Endothelial cell of umbilical vein (primary cell): ENCODE results near the gene ZCCHC14. TPM values are rescaled to one million over a fixed set of nuclear protein-coding genes. Genes with fewer than 3 reads are reported as not detected.

Source experiments
- BruUV-seq: library from RNA; stranded (reverse); fragments of 400-500 nt; replicated peaks from 2 replicates; lab custom pipeline; 2021; lab: Mats Ljungman, UMichigan
- CTCF ChIA-PET: fragments of 300-600, 350-600 bp; sonication (Branson Sonifier 250); formaldehyde crosslinking; loops from one replicate; lab custom pipeline; 2021; ENCODE audit warnings: antibody characterized with exemption, inconsistent platforms; lab: Charles Lee
- POLR2A ChIA-PET: fragments of 300-600, 350-600 bp; sonication (Branson Sonifier 250); formaldehyde crosslinking; loops from one replicate; lab custom pipeline; 2021; ENCODE audit warnings: antibody characterized with exemption, inconsistent platforms; lab: Charles Lee
- DNase-seq: peaks from one replicate; pipeline ENCODE4 v3.0.0-alpha.2; 2011; ENCODE audit warnings: low read depth, low spot score
- FAIRE-seq: peaks from 2 replicates; lab custom pipeline; 2011; peaks lifted over from hg19 to GRCh38; lab: Jason Lieb, UNC
- H2AFZ ChIP-seq: 2 replicates; pipeline ENCODE4 v1.6.0; 2012; ENCODE audit warnings: low read depth, low read length, control low read depth, inconsistent platforms
- H3K27ac ChIP-seq: 2 replicates; pipeline ENCODE4 v1.5.1; 2011; ENCODE audit warnings: low read depth, mild to moderate bottlenecking, control low read depth, low read length, moderate library complexity; ENCODE audit not compliant: insufficient read depth
- H3K27me3 ChIP-seq, 2 experiments: 2 replicates each; pipeline versions ENCODE4 v1.6.0 to v1.6.1; 2011; ENCODE audit warnings: low read length in 2 of 2, mixed read lengths in 1 of 2; ENCODE audit not compliant: control insufficient read depth in 2 of 2, insufficient read depth in 2 of 2
- H3K36me3 ChIP-seq, 2 experiments: 2 replicates in 1 of 2; 3 replicates in 1 of 2; pipeline ENCODE4 v1.5.1; 2011; ENCODE audit warnings: low read length in 2 of 2, mild to moderate bottlenecking in 1 of 2, moderate library complexity in 1 of 2; ENCODE audit not compliant: control insufficient read depth in 2 of 2, insufficient read depth in 2 of 2; ENCODE audit errors: extremely low read depth in 1 of 2
- H3K4me1 ChIP-seq: 3 replicates; pipeline ENCODE4 v1.5.1; 2011; ENCODE audit warnings: mild to moderate bottlenecking, low read length; ENCODE audit not compliant: control insufficient read depth, insufficient read depth; ENCODE audit errors: extremely low read depth
- H3K4me2 ChIP-seq: 2 replicates; pipeline ENCODE4 v1.6.1; 2011; ENCODE audit warnings: low read length, control low read depth, mixed read lengths; ENCODE audit not compliant: insufficient read depth
- H3K4me3 ChIP-seq, 3 experiments: fragments of 200-600 bp in 1 of 3; sonication (generic), shearing (Covaris generic) in 1 of 3; replicated peaks in 1 of 3; 2 replicates each; pipeline ENCODE4 v1.5.1; 2011 to 2016; ENCODE audit warnings: control low read depth in 3 of 3, low read length in 3 of 3, mild to moderate bottlenecking in 2 of 3, inconsistent platforms in 1 of 3, low read depth in 1 of 3, moderate library complexity in 1 of 3; ENCODE audit not compliant: insufficient read depth in 1 of 3
- H3K79me2 ChIP-seq: 2 replicates; pipeline ENCODE4 v1.6.0; 2012; ENCODE audit warnings: low read length, inconsistent platforms; ENCODE audit not compliant: control insufficient read depth, insufficient read depth
- H3K9ac ChIP-seq: replicated peaks from 2 replicates; pipeline ENCODE3; 2011; ENCODE audit warnings: low read length, control low read depth; ENCODE audit not compliant: insufficient read depth; ENCODE audit errors: extremely low read depth
- H3K9me1 ChIP-seq: replicated peaks from 3 replicates; pipeline ENCODE4 v1.6.0; 2011; ENCODE audit warnings: mild to moderate bottlenecking, low read length; ENCODE audit not compliant: control insufficient read depth, insufficient read depth; ENCODE audit errors: extremely low read depth
- H3K9me3 ChIP-seq: replicated peaks from 2 replicates; pipeline ENCODE4 v1.5.1; 2012; ENCODE audit warnings: low read length, inconsistent platforms; ENCODE audit not compliant: control insufficient read depth, insufficient read depth
- H4K20me1 ChIP-seq: replicated peaks from 2 replicates; pipeline ENCODE3; 2011; ENCODE audit warnings: mild to moderate bottlenecking, low read length; ENCODE audit not compliant: control insufficient read depth, insufficient read depth; ENCODE audit errors: extremely low read depth
- EZH2 ChIP-seq: IDR thresholded peaks from 2 replicates; pipeline ENCODE4 v1.6.1; 2012; ENCODE audit warnings: borderline replicate concordance, low read depth, mild to moderate bottlenecking, moderate library complexity, low read length, inconsistent platforms; ENCODE audit not compliant: severe bottlenecking
- FOS ChIP-seq: IDR thresholded peaks from 2 replicates; pipeline ENCODE4 v1.6.1; 2011; ENCODE audit warnings: mild to moderate bottlenecking, low read length, moderate library complexity, borderline replicate concordance; ENCODE audit not compliant: insufficient read depth
- GATA2 ChIP-seq: IDR thresholded peaks from 2 replicates; pipeline ENCODE4 v1.7.0; 2011; ENCODE audit warnings: low read depth, mild to moderate bottlenecking, moderate library complexity, mixed read lengths, low read length; ENCODE audit not compliant: insufficient read length, insufficient read depth
- JUN ChIP-seq: IDR thresholded peaks from 2 replicates; pipeline ENCODE4 v1.6.1; 2011; ENCODE audit warnings: borderline replicate concordance, low read depth; ENCODE audit not compliant: insufficient read length, insufficient read depth
- MAX ChIP-seq: IDR thresholded peaks from 2 replicates; pipeline ENCODE4 v1.6.1; 2011; ENCODE audit not compliant: insufficient read depth, insufficient read length
- MYC ChIP-seq: IDR thresholded peaks from one replicate; pipeline ENCODE4 v1.6.1; 2011; ENCODE audit warnings: mild to moderate bottlenecking, low read depth, low read length
- POLR2A ChIP-seq: IDR thresholded peaks from 2 replicates; pipeline ENCODE4 v1.6.1; 2012; ENCODE audit warnings: low read depth, mild to moderate bottlenecking, control low read depth, low read length
- POLR2AphosphoS5 ChIP-seq: IDR thresholded peaks from 2 replicates; pipeline ENCODE4 v1.6.1; 2012; ENCODE audit warnings: low read depth, mild to moderate bottlenecking, control low read depth, low read length, moderate library complexity; ENCODE audit not compliant: insufficient read depth
- dilution Hi-C: fragments of 300-500 bp; cut with MboI; formaldehyde crosslinking; loops from one replicate; pipeline ENCODE4 v1.15.0; 2019; ENCODE audit warnings: low sequenced_read_pairs; ENCODE audit not compliant: extremely low pct_ligation_motif_present
- intact Hi-C: fragments of 100-400 bp; cut with micrococcal nuclease; formaldehyde crosslinking; loops from one replicate; pipeline ENCODE4 v1.10.0; 2022
- polyA plus RNA-seq, 4 experiments: library from polyadenylated mRNA; depleted of rRNA in 3 of 4; stranded (reverse) in 3 of 4; unstranded in 1 of 4; fragments of >200 nt; gene quantifications; 2 replicates each; pipeline versions ENCODE4 v1.2.1 to v1.2.3, GENCODE V29; 2011 to 2012; ENCODE audit warnings: missing spikeins in 1 of 4
- total RNA-seq: library from RNA; stranded (reverse); gene quantifications from 2 replicates; pipeline ENCODE4 v1.2.3, GENCODE V29; 2021
- TF ChIP-seq, protein P1 (sequence below), 2 donors: IDR thresholded peaks; 1 replicate in 1 of 2; 2 replicates in 1 of 2; pipeline ENCODE4 v1.5.1; 2011; ENCODE audit warnings: low read length in 2 of 2, mild to moderate bottlenecking in 2 of 2, moderate library complexity in 2 of 2, control low read depth in 1 of 2, inconsistent platforms in 1 of 2, low read depth in 1 of 2; ENCODE audit not compliant: insufficient read depth in 1 of 2; ENCODE audit errors: extremely low read depth in 1 of 2

The ZCCHC14 gene
- total and polyA plus RNA-seq, 2 donors (not counting 3 experiments of a cell fraction or from before 2014, with no cell fraction given): 9.5 to 30.9 TPM

DNA sequence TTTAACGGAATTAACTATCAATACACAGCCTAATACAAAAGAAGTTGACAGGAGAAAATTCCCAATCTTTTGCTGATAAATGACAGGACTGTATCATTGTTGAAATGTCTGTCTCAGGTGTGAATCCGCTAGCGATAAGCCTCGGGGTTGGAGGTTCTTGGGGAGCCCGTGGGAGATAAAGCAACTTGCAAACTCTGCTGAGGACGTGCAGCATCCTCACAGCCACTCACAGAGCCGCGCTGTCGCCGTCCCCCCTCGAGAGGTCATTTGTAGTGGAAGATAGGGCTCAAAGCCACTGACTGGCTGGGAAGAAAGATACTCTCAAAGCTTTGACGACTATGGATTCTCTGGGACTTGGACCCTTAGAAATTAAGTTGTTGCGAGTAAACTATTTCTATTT, 83.7 kb downstream of the ZCCHC14 start:
- Histone ChIP-seq H3K9ac (no peak overlapping the region), H3K4me2 (no peak overlapping the region), H3K4me1 (peaks cover 20% of the 10 kb centered on the region), H4K20me1 (no peaks in the 10 kb centered on the region), H2AFZ (no peak overlapping the region), H3K79me2 (no peaks in the 10 kb centered on the region), H3K9me1 (no peaks in the 10 kb centered on the region), H3K27ac (no peak overlapping the region), H3K4me3 (no peak overlapping the region), H3K9me3 (no peaks in the 10 kb centered on the region), H3K27me3 (no peaks in the 10 kb centered on the region), H3K36me3 (peaks cover 5 to 43% of the 10 kb centered on the region in 2 experiments)
- dilution Hi-C loops: no loop called here
- DNase-seq (no peak), FAIRE-seq (no peak)
- BruUV-seq: TSS peak; percentile 6
- intact Hi-C loops: loop anchor here (5.0 to 10.0 kb wide), 2 partner anchors 83 to 356 kb away; partner anchors contain the start of genes KLHDC4 and ZCCHC14
- CTCF ChIA-PET: no interaction called here
- TF ChIP-seq, protein P1, sequence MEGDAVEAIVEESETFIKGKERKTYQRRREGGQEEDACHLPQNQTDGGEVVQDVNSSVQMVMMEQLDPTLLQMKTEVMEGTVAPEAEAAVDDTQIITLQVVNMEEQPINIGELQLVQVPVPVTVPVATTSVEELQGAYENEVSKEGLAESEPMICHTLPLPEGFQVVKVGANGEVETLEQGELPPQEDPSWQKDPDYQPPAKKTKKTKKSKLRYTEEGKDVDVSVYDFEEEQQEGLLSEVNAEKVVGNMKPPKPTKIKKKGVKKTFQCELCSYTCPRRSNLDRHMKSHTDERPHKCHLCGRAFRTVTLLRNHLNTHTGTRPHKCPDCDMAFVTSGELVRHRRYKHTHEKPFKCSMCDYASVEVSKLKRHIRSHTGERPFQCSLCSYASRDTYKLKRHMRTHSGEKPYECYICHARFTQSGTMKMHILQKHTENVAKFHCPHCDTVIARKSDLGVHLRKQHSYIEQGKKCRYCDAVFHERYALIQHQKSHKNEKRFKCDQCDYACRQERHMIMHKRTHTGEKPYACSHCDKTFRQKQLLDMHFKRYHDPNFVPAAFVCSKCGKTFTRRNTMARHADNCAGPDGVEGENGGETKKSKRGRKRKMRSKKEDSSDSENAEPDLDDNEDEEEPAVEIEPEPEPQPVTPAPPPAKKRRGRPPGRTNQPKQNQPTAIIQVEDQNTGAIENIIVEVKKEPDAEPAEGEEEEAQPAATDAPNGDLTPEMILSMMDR (IDR thresholded peaks at IDR 0.05; ENCODE audit: extremely low read depth in 1 of 2, insufficient read depth in 1 of 2, low read depth in 1 of 2, low read length in 2 of 2): no peak
- no peak for TF ChIP-seq FOS
- TF ChIP-seq POLR2AphosphoS5: no peak
- TF ChIP-seq POLR2A: no peak
- no peak for TF ChIP-seq MAX
- no peak for TF ChIP-seq EZH2
- TF ChIP-seq MYC: no peak
- no peak for TF ChIP-seq JUN
- TF ChIP-seq GATA2: no peak
- POLR2A ChIA-PET: no interaction called here
